Testis (tissue), 2 donors: ENCODE measurements around the gene PTPN11.

Source experiments
- CTCF ChIP-seq, 3 experiments: fragments of 450-650 bp in 2 of 3; fragments of 200-600 bp in 1 of 3; sonication (generic) in 1 of 3; IDR thresholded peaks; one replicate each; pipeline ENCODE4 v1.5.1; 2016 to 2019; ENCODE audit warnings: antibody characterized with exemption in 3 of 3, mild to moderate bottlenecking in 2 of 3, moderate library complexity in 1 of 3
- POLR2A ChIP-seq: fragments of 450-650 bp; IDR thresholded peaks from one replicate; pipeline ENCODE4 v1.6.1; 2017; ENCODE audit warnings: antibody characterized with exemption, mild to moderate bottlenecking, moderate library complexity

- TF ChIP-seq CTCF (IDR thresholded peaks at IDR 0.05) = no peak
- TF ChIP-seq POLR2A = no peak
Measured at GRCh38 chr12:112540021-112540420, 121.3 kb downstream of the PTPN11 start.
